HepG2 (cell line): ENCODE results near the gene CA10. TPM values are rescaled to one million over a fixed set of nuclear protein-coding genes. Genes with fewer than 3 reads are reported as not detected.

Experiments used
- ATAC-seq: fragments of 200-7000 bp; cut with Tn5 transposase; 3 replicates; pipeline ENCODE4 v1.9.1; 2020; ENCODE audit warnings: mild to moderate bottlenecking, moderate library complexity
- BruUV-seq: library from RNA; stranded (reverse); fragments of 400-500 nt; replicated peaks from 2 replicates; lab custom pipeline; 2021; lab: Mats Ljungman, UMichigan
- CTCF ChIA-PET: fragments of 300-600 bp; formaldehyde crosslinking; extraction: SDS; loops from one replicate; lab custom pipeline; 2021; ENCODE audit warnings: low total read pairs, inconsistent platforms, low intra/inter-chr PET ratio; lab: Yijun Ruan, JAX
- POLR2A ChIA-PET: fragments of 350-600 bp; sonication (Branson Sonifier 250); formaldehyde crosslinking; loops from one replicate; lab custom pipeline; 2020; ENCODE audit warnings: antibody characterized with exemption, inconsistent platforms; lab: Yijun Ruan, JAX
- DNase-seq: peaks from one replicate; pipeline ENCODE4 v3.0.0-alpha.2; 2015; ENCODE audit warnings: low spot score
- FAIRE-seq: peaks from 3 replicates; lab custom pipeline; 2011; peaks lifted over from hg19 to GRCh38; lab: Jason Lieb, UNC
- H2AFZ ChIP-seq: one replicate; pipeline ENCODE4 v1.6.1; 2011; ENCODE audit warnings: low read length, inconsistent platforms
- H3K27ac ChIP-seq: fragments of 300-600 bp; 3 replicates; pipeline ENCODE4 v1.8.0; 2011; ENCODE audit warnings: mixed run types, mild to moderate bottlenecking, mixed read lengths, low read length, inconsistent platforms; ENCODE audit not compliant: insufficient read depth; ENCODE audit errors: extremely low read length
- H3K27me3 ChIP-seq, 2 experiments: fragments of 200-600 bp in 1 of 2; 2 replicates in 1 of 2; 3 replicates in 1 of 2; pipeline versions ENCODE4 v1.6.0 to v1.8.0; 2011; ENCODE audit warnings: low read length in 2 of 2, mild to moderate bottlenecking in 2 of 2, moderate library complexity in 2 of 2, inconsistent platforms in 1 of 2; ENCODE audit not compliant: insufficient read depth in 2 of 2, control insufficient read depth in 1 of 2
- H3K36me3 ChIP-seq, 2 experiments: fragments of 200-600 bp in 1 of 2; replicated peaks in 1 of 2; 2 replicates in 1 of 2; 3 replicates in 1 of 2; pipeline versions ENCODE4 v1.5.1 to v1.8.0; 2011; ENCODE audit warnings: low read length in 2 of 2, inconsistent platforms in 1 of 2; ENCODE audit not compliant: insufficient read depth in 2 of 2, control insufficient read depth in 1 of 2
- H3K4me1 ChIP-seq: 2 replicates; pipeline ENCODE4 v1.5.1; 2012; ENCODE audit warnings: low read length, inconsistent platforms; ENCODE audit not compliant: insufficient read depth
- H3K4me2 ChIP-seq: 2 replicates; pipeline ENCODE4 v1.6.0; 2011; ENCODE audit warnings: low read depth, low read length, inconsistent platforms
- H3K4me3 ChIP-seq, 3 experiments: fragments of 200-600 bp in 1 of 3; sonication (generic), shearing (Covaris generic) in 1 of 3; replicated peaks in 1 of 3; 2 replicates each; pipeline ENCODE4 v1.5.1; 2011 to 2016; ENCODE audit warnings: low read length in 3 of 3, inconsistent platforms in 2 of 3, low read depth in 2 of 3, mild to moderate bottlenecking in 2 of 3, control low read depth in 1 of 3, mixed read lengths in 1 of 3; ENCODE audit not compliant: insufficient read depth in 1 of 3
- H3K79me2 ChIP-seq: one replicate; pipeline ENCODE4 v1.6.1; 2011; ENCODE audit warnings: low read length, inconsistent platforms; ENCODE audit not compliant: insufficient read depth
- H3K9ac ChIP-seq: 2 replicates; pipeline ENCODE4 v1.6.0; 2011; ENCODE audit warnings: mild to moderate bottlenecking, low read depth, low read length, inconsistent platforms; ENCODE audit not compliant: insufficient read depth
- H3K9me3 ChIP-seq: 2 replicates; pipeline ENCODE4 v1.5.1; 2012; ENCODE audit warnings: mild to moderate bottlenecking, low read length
- H4K20me1 ChIP-seq: 2 replicates; pipeline ENCODE4 v1.6.0; 2011; ENCODE audit warnings: inconsistent platforms, mild to moderate bottlenecking, low read length, moderate library complexity; ENCODE audit not compliant: insufficient read depth
- EP300 ChIP-seq, 3 experiments: sonication (generic) in 1 of 3; formaldehyde crosslinking in 1 of 3; IDR thresholded peaks; 2 replicates each; pipeline versions ENCODE4 v1.5.1 to v1.6.1; 2011 to 2020; ENCODE audit warnings: low read depth in 2 of 3, low read length in 2 of 3, borderline replicate concordance in 1 of 3, improper control_type of control experiment in 1 of 3, mild to moderate bottlenecking in 1 of 3, missing genetic modification reagents in 1 of 3, moderate library complexity in 1 of 3
- HES4 ChIP-seq: sonication (generic); formaldehyde crosslinking; IDR thresholded peaks from 2 replicates; pipeline ENCODE4 v1.9.0; 2021; ENCODE audit warnings: mild to moderate bottlenecking, missing genetic modification reagents, borderline replicate concordance
- JARID2 ChIP-seq: sonication (generic); formaldehyde crosslinking; IDR thresholded peaks from 2 replicates; pipeline ENCODE4 v1.8.1; 2023; ENCODE audit warnings: missing genetic modification reagents, inconsistent platforms; ENCODE audit not compliant: insufficient replicate concordance
- KDM2A ChIP-seq: sonication (generic); formaldehyde crosslinking; IDR thresholded peaks from 2 replicates; pipeline ENCODE4 v1.4.0; 2020; ENCODE audit warnings: low read depth, missing genetic modification reagents, borderline replicate concordance
- NFRKB ChIP-seq: fragments of 450-650 bp; IDR thresholded peaks from 2 replicates; pipeline ENCODE4 v1.6.1; 2017
- SATB2 ChIP-seq: sonication (generic); formaldehyde crosslinking; IDR thresholded peaks from 2 replicates; pipeline ENCODE4 v1.5.0; 2020; ENCODE audit warnings: missing genetic modification reagents
- SSRP1 ChIP-seq: IDR thresholded peaks from 2 replicates; pipeline ENCODE4 v1.6.1; 2016; ENCODE audit warnings: control low read depth
- ZFP36 ChIP-seq: fragments of 150-350 bp; IDR thresholded peaks from 2 replicates; pipeline ENCODE4 v1.6.1; 2018; ENCODE audit warnings: borderline replicate concordance, low read length, low read depth; ENCODE audit not compliant: partially characterized antibody
- ZNF468 ChIP-seq: sonication (generic); formaldehyde crosslinking; IDR thresholded peaks from 2 replicates; pipeline ENCODE4 v1.8.0; 2022; ENCODE audit warnings: mild to moderate bottlenecking, moderate library complexity, missing genetic modification reagents
- ZNF496 ChIP-seq: sonication (generic); formaldehyde crosslinking; IDR thresholded peaks from 2 replicates; pipeline ENCODE4 v1.8.1; 2023; ENCODE audit warnings: mild to moderate bottlenecking, moderate library complexity, missing genetic modification reagents; ENCODE audit not compliant: insufficient replicate concordance
- ZNF557 ChIP-seq: sonication (generic); formaldehyde crosslinking; IDR thresholded peaks from 2 replicates; pipeline ENCODE4 v1.4.0; 2020; ENCODE audit warnings: missing genetic modification reagents
- ZNF772 ChIP-seq: sonication (generic); formaldehyde crosslinking; IDR thresholded peaks from 2 replicates; pipeline ENCODE4 v1.5.0; 2020; ENCODE audit warnings: mild to moderate bottlenecking, missing genetic modification reagents
- WGBS: methylation state at CpG from one replicate; pipeline ENCODE4 v1.1.6; 2017; ENCODE audit warnings: low lambda C conversion rate; 5-methylcytosine and 5-hydroxymethylcytosine counted together
- in situ Hi-C: cut with HindIII; loops from 2 replicates; pipeline ENCODE4 v1.10.0; 2017; ENCODE audit warnings: low pct_unique_long_range_greater_than_20kb; ENCODE audit not compliant: extremely low pct_ligation_motif_present
- intact Hi-C: fragments of 100-400 bp; cut with micrococcal nuclease; formaldehyde crosslinking; loops from one replicate; pipeline ENCODE4 v1.10.0; 2022; ENCODE audit not compliant: unreplicated experiment
- polyA plus RNA-seq, 8 experiments: library from polyadenylated mRNA; depleted of rRNA in 3 of 8; stranded (reverse) in 7 of 8; unstranded in 1 of 8; fragments of >200 nt; fragmentation: Illumina TruSeq in 4 of 8; extraction: Trizol in 4 of 8; gene quantifications; 2 replicates each; pipeline versions ENCODE4 v1.2.1 to v1.2.3, GENCODE V29; 2011 to 2016; ENCODE audit warnings: low read depth in 4 of 8, missing spikeins in 1 of 8, mixed read lengths in 1 of 8; ENCODE audit not compliant: insufficient read depth in 1 of 8
- total RNA-seq, 5 experiments: library from RNA; depleted of rRNA; stranded (reverse); fragments of >200 nt; fragmentation: Illumina TruSeq; extraction: Trizol; gene quantifications; 2 replicates each; pipeline ENCODE4 v1.2.3, GENCODE V29; 2016; ENCODE audit warnings: low read depth in 1 of 5

CA10 gene
- total and polyA plus RNA-seq, 2 of the 13 experiments (the other 11 are each of a cell fraction or from before 2014, with no cell fraction given), result not detected

DNA sequence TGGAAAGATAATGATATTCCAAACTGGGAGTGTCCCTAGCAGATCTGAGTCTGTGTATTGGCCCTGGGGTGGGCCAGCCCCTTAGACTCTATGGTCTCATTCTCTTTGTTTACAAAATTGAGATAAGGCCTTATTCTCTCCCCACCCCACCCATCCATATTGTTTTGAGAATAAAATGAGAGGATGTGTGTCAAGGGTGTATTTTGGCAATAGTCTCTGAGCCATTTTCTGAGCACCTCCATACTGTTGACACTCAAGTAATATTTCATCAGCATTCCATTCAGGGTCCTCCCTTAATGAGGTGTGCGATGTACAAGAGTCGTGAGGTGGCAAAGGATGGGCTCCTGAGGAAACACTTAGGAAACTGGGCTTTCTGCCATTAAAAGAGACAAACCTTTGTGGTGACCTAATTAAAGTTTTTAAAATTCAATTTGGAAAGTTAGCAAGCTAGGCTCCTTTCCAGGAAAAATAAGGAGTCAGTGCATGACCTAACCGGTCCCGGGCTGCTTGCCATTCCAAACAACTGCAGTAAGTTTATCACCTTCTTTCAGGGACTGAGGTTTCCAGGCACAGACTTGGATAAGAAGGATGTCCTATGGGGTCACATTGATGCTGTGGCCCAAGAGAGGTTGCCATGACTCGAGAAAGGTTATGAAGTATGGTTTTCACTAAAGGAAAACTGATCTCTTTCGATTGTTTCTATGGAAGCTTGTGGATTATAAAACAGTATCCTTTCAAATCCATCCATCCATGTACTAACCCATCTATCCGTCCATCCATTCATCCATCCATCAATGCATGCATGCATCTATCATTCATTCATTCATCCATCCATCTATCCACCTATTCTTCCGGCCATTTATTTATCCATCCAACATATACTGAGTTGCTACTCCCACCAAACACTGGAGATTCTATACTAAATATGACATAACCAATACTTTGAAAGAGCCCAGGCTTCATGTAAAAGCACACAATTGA, 454.9 kb downstream of the CA10 start:
- FAIRE-seq (no peak), DNase-seq (no peak), ATAC-seq (no peak)
- ChIA-PET CTCF (no interaction called here), POLR2A (no interaction called here)
- Histone ChIP-seq H3K4me2 (no peak overlapping the region), H3K27me3 (no peaks in the 10 kb centered on the region), H3K79me2 (no peaks in the 10 kb centered on the region), H3K36me3 (no peaks in the 10 kb centered on the region), H3K4me1 (no peaks in the 10 kb centered on the region), H3K9me3 (no peaks in the 10 kb centered on the region), H3K27ac (no peak overlapping the region), H4K20me1 (no peaks in the 10 kb centered on the region), H3K4me3 (no peak overlapping the region), H2AFZ (no peak overlapping the region), H3K9ac (no peak overlapping the region)
- no TSS peak for BruUV-seq
- TF ChIP-seq ZNF468 (CRISPR knock-in tag), result no peak
- TF ChIP-seq SATB2 (CRISPR knock-in tag), result no peak
- no peak for TF ChIP-seq ZNF496 (CRISPR knock-in tag)
- no peak for TF ChIP-seq ZFP36
- no peak for TF ChIP-seq EP300 (IDR thresholded peaks at IDR 0.05; ENCODE audit: low read depth in 2 of 2, low read length in 2 of 2)
- no peak for TF ChIP-seq EP300 (CRISPR knock-in tag; IDR thresholded peaks at IDR 0.05; ENCODE audit: borderline replicate concordance)
- no peak for TF ChIP-seq KDM2A (CRISPR knock-in tag)
- TF ChIP-seq ZNF772 (CRISPR knock-in tag), result no peak
- TF ChIP-seq HES4 (CRISPR knock-in tag), result no peak
- no peak for TF ChIP-seq ZNF557 (CRISPR knock-in tag)
- TF ChIP-seq JARID2 (CRISPR knock-in tag), result no peak
- no peak for TF ChIP-seq NFRKB
- no peak for TF ChIP-seq SSRP1 (CRISPR knock-in tag)
- WGBS, result 16% methylated on average over 8 of the region's 8 CpGs
- intact Hi-C loops, result no loop called here
- in situ Hi-C loops, result no loop called here
